Activated CD8-positive, alpha-beta memory T cell treated with anti-CD3 and anti-CD28 coated beads, Interleukin-2, amount 50 U/mL, for 1 hour (primary cell): Measurements from ENCODE around the gene YLPM1.
A peak's percentile ranks its signal among the peaks of the same experiment; 100 is the strongest.

Source experiments
- DNase-seq: peaks from one replicate; pipeline ENCODE4 v3.0.0-alpha.2; 2020; ENCODE audit errors: extremely low read depth

The YLPM1 gene

DNA sequence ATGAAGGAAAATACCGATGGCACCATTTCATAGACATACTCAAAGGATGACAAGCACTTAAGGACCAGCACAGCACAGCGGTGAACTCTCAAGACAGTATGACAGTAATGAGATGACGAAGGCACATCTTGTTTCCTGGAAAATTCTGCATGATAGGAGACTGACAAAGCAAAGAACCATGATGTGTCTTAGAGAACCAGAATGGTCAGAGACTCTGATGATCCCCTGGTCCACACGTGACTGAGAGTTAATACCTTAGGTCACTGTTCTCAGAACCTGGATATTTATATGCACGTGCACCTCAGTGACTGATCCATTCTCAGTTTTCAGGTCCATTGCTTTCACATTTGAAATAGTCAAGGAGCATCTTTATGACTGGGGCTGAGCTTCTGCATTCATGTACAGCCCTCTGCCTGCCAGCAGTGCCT lies 77.5 kb downstream of the YLPM1 start:
- no peak for DNase-seq

DNA sequence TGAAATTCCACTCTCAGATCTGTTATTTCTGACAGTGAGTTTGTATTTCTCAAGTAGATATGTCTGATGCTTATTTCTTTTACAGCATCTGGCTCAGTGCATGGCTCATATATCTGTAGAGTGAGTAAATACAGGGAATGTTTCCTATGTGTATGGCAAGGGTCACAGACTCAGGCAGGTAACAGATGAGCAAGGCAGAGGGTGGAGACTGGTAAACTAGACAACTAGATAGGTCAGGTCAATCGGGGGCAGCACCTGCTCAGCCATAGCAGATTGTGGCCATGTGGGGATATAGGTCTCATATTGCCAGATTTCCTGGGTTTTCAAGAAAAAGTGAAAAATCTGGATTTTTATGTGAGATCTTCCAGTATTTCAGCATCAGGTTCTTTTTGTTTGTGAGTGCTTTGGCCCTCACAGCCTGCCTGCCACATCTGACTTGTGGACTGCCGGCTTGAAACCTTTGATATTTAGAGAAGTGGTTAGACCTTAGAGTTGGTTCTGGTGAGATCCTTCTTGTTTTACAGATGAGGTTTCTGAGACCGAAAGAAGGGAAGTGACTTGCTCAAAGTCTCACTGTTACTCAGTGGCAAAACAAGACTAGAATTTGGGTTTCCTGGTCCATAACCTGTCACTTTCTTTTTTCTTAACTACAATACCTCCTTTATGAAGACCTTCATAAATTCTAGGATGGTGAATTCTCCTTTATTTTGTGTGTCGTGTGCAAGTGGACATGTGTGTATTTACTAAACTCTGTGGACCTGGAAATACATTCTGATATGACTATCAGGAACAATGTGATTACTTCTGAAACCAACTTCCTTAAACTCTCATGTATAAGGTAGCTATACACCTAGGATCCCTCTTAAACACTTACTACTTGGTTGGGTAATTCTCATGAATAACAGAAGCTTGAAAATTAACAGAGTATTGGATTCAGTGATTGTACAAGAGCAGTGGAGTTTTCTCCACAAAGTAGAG lies 78.4 kb downstream of the YLPM1 start:
- DNase-seq = no peak

DNA sequence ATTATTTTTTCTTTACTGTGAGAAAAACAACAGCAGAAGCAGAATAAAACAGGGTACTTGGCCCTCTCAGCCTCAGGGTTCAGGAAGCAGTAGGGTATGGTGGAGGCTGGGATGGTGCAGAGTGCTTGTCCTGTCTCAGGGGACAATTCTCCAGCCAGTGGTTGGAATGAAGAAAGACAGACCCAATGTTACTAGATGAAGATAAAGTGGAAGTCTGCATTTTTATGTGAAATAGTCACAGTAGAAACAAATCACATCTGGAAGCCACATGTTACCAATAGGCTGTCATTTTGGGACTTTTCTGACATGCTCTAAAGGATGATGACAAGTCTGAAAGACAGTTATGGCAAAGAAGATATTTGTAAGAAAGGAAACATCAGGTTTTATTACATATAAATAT lies 80.5 kb downstream of the YLPM1 start:
- DNase-seq = no peak

DNA sequence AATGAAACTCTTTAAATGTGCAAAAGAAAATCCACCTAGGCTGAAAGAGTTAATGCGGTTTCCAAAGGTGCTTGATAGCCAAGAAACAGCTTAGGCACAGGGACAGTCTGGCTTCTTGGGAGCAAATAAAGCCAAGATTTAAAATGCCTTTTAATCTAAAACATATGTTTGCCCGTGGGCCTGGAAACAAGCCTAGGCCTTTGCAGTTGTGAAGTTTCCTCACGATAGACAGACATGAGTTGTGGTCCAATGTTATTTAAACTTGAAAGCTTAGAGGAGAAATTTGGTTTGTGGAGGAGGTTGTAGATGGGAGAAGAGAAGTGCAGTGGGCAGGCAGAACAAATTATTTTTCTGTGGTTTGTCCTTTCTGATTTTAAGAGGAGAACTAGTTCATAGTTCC lies 83.1 kb downstream of the YLPM1 start:
- DNase-seq = no peak

DNA sequence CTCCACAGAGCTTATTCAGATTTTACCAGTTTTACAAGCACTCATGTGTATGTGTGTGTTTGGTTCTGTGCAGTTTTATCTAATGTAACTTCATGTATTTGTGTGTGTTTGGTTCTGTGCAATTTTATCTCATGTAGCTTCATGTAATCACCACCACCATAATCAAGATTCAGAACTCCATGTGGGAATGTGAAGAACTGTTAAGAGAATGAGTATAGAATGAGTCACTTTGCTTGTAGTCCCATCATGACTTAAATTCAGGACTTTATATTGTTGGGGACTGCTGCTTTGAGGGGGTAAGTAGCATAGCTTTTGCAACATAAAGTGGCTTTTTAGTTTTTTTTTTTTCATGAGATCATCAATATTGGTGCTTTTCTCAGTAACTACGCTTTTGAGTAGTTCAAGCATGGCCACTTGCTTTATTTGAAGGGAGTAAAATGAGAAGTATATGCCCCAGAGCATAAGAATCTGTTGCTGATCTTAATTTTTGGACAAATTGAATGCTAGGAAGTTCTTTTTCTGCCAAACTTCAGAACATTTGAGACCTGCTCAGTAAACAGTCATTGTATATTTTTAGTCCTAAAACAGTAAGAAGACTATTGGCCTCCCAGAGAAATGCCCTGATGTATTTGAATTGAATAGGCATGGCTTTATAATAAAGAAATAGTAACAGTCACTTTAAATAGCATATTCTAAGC lies 84.0 kb downstream of the YLPM1 start:
- DNase-seq = no peak

DNA sequence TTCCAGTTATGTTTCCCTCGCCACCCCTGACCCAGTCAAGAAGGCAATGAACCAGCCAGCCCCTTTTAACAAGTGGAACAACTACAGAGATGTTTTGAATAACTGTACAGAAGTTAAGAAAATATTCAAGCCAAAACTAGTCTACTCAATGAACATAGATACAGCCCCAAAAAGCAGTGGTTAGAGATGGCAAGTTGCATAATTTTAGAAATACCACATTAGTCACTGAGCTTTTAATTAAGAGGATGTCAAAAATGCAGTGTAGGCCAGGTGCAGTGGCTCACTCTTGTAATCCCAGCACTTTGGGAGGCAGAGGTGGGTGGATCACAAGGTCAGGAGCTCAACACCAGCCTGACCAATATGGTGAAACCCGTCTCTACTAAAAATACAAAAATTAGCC lies 85.7 kb downstream of the YLPM1 start:
- DNase-seq = no peak

DNA sequence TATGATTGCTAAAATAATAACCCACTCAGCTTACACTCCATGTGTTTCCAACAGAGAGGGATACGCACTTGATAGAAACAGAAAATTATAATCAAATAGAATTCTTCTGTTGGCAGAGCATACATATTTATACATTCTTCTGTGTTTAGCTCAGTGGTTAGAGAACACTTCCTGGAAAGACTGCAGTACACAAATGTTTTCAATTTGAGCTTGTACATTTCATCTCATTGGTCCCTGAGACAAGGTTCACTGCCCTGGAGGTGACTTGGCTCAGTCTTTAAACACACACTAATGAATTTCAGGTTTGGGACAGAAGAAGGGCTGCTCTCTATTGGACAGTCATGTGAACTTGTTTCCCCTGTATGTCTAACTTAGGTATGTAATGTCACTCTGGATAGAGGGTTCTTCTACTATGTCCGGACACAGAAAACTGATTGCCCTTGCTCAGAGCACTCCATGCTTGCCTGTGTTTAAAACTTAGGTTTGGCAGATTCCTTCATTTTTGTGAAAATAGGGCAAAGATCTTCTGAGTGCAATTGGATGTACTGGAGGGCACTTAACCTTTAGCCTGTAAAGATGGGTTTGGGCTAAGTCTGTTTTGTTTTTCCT lies 89.9 kb downstream of the YLPM1 start:
- no peak for DNase-seq

DNA sequence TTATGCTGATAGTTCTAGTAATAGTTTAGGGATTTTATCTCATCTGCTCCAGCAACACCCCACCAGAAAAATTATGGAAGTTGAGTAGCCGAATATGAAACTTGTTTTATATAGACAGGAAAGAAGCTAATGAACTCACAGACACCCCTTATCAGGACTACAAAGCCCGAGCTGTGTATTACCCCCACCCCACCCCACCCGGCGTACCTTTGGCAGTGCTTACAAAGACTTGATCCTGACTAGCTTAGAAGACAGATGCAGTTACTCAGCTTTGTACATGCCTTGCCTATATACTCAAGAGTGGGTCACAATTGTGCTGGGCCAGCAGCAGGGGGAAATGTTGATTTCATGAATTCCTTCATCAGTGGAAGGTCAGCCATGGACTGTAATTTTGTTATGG lies 90.5 kb downstream of the YLPM1 start:
- no peak for DNase-seq

DNA sequence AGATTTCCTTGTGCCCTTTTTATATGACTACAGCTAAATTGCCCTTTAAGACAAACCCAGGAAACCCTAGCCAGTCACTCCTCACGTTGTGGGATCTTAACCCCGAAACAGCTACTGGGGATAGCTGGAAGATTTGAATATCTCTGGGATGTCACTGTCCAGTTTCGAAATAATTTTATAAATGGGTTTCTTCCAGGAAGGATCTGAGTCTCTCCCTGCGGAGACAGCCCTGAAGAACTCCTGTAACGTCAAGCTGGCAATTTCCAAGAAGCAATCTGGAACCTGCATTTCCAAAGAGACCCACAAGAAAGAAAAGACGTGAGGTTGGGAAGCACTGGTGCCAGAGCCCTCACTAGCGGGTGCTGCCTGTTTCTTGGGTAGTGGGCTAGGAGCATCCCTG lies 91.9 kb downstream of the YLPM1 start:
- no peak for DNase-seq

DNA sequence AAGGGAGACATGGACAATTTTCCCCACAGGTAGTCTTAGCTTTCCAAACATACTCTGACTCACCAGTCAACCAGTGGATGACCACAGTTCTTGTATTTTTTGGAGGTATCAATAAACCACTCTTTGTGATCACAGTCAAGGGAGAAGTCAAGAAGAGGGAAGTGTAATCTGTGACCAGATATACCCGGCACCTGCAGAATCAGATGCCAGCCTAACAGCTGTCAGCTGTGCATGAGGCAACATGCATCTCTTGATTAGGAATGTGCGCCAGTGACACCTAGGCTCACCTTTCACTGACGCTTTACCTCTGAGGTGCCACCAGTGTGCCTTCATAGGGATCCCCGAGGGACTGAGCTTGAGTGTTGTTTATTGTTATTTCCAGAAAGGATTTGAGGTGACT lies 92.8 kb downstream of the YLPM1 start:
- DNase-seq = no peak

DNA sequence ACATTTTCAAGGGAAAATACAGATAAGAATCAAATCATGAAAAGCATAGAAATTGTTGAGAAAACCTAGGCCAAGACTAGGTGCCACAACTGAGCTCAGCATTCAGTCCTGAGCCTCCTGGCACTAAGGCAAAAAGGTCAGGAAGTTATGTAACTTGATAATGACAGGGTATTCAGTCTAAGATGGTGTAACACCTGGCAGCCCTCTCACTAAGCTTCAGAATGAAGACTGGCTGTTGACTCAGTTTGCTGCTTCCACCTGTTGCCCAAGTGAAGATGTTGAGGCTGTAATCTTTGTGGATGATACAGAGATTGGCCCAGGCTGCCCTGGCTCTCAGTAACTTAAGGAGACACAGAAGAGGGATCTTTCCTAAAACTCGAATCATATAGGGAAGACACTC lies 93.2 kb downstream of the YLPM1 start:
- DNase-seq = no peak

DNA sequence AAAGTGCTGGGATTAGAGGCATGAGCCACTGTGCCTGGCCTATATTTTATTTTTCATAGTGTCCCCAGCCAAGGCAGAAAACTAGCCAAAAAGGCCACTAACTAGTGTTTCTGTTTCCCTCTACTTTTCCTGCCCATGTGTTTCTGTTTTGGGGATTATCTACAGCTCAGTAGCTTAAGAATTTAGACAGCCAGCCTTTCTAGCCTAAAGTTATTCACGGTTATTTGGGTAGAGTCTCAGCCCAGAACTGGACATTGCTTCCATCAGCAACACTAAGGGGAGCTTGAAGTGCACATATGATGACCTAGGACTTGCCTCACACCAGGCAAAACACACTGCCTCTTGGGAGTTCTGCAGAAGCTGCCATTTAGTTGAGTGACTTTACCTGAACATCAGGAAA lies 94.9 kb downstream of the YLPM1 start:
- DNase-seq = no peak

DNA sequence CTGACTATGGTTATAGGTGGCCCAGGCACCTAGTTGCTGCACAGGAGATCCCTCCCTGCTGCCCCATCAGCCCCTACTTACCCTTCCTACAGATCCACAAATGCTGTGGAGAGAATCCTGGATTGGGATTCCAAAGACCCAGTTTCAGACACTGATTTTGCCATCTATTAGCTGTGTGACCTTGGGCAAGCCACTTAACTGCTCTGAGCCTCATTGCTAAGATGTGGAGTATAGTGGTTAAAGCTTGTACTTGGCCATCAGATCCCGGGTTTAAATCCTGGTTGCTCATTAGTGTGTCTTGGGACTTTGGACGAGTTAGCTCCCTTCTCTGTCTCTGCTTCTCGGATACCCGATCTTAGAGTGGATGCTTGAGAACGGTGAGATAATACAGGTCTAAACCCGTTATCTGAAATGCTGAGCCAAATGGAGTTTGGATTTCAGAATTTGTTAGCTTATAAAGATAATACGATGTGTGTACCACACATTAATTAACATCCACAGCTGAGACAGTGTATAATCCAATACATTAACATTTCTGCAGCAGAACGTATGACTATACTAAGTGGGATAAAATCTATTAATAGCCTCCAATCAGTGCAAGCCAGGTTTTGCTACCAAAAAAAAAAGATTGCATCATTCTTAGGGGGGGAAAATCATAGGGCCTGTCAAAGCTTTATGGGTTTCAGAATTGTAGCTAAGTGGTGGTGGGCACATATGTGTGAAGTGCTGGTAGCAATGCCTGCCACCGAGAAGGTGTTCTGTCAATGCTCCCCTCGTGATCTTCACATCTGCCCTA lies 96.8 kb downstream of the YLPM1 start:
- DNase-seq = no peak

DNA sequence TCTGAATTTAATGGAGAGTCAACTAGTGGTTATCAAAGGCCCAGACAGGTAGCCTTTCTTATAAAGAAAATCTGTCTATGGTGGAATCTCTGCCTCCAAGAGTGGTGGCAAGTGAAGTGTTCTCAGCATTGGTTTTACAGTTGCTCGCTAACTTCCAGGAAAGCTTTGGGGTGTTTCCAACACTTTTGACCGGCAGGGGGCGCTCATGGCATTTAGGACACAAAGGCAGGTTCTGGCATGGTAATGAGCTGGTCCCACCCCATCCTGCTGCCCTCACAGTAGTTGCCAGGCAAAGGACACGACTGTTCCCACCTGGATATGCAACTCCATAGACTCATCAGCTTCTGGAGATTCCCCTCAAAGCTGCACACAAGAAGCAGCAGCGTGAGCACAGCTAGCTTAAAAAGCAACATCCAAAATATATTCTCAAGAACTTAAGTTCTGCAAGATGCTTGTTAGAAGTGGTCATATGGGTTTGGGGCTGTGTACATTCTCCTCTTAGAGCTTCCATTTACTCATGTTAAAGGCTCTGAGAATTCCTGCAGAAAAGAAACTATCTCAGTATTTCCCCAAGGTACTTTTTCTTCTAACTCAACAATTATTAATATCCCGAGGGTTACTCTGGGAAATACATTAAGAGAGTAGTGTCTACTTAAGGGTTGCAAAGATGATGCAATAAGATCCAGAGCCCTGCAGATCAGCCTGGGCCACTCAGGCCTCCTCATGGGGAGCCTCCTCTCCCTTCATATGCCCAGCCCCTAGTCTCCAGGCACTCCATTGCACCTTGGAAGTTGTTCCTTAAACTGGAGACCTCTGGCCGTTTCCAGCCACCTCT lies 98.0 kb downstream of the YLPM1 start:
- DNase-seq = peak; percentile 87

DNA sequence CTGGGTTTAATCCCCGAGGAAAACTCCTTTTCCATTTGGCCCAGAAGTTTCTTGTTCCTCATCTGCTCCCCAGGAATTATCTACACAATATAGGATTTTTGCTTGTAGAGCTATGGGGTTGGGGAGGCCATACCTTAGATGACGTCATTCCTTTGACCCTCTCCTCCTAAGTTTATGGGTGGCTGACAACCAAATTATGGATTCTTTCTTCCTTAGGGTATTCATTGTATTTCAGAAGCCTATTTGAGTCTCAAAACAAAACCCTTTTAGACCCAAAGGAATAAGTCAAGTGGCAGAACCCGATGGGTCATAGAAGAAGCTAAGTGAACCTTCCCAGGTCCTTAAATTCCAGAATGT lies 98.6 kb downstream of the YLPM1 start:
- no peak for DNase-seq

DNA sequence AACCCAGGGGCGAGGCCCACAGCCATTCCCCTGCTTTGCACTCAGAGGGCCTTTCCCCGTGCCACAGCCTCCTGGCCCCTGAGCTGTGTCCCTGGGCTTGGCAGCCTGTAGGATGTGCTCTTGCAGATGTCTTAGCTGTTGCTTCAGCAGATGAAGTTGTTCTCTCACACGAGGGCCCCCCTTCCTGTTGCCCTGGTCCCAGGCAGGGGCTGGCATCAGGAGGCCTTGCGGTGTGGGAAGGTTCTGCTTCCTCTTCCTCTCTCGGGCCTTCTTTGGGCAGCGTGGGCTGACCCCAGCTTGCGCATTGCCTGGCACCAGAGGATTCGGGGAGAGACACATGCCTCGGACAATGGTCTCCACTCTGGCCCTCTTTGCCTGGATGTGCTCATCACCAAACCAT lies 100.2 kb downstream of the YLPM1 start:
- DNase-seq = no peak

DNA sequence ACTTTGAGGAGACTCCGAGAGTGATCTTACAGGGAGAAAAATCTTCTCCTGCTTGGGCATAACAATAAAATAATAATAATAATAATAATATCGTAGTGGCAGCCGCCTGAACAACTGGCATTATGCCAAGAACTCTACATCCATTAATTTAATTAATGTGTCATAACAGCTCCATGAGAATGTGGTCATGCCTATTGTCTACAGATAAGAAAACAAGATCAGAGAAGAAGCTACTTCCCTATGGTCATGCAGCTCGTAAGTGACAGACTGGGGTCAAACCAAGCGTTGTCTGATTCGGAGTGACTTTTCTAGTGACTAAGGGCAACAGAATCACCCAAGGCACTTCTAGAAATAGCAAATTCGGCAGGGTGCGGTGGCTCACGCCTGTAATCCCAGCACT lies 101.1 kb downstream of the YLPM1 start:
- no peak for DNase-seq

DNA sequence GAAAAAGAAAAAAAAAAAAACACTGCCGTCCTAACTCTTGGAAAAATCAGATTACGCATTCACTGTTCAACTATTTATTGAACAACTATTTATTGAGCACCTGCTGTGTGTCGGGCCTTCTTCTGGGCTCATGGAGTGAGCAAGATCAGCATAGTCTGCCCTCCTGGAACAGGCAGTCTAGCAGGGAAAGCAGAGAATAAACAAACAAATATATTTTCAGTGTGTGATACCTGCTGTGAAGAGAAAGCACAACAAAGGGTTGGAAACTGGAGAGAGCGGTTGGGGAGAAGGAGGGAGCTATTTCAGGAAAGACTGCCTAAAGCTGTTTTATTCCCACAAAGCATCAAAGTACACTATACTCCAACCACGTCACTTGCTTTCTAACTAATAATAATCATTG lies 102.0 kb downstream of the YLPM1 start:
- DNase-seq = no peak

DNA sequence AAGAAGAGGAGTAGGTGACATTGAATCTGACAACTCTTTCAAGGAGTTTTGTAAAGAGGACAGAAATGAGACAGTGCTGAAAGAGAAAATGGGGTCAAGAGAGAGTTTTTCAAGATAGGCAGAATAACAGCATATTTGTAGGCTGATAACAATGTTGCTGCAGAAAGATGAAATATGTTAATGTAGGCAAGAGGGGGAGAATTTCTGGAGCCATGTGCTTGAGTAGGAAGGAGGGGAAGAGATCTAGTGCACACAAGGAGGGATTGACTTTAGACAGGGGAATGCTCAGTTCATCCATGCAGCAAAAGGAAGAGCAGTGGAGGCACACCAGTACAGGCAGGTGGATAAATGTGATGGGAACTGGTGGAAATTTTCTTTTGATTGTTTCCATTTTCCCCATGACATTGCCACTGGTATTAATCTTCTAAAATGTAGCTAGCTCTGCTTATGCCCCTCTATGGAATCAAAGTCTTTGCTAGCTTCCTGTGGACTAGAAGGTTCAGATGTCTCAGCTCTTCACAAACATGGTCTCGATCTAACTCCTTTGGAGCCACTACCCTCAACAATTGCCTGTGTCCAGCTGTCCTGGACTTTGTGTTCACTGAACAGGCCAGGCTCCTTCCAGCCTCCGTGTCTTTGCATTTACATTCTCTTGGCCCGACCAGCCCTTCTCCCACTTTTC lies 103.7 kb downstream of the YLPM1 start:
- DNase-seq = no peak

DNA sequence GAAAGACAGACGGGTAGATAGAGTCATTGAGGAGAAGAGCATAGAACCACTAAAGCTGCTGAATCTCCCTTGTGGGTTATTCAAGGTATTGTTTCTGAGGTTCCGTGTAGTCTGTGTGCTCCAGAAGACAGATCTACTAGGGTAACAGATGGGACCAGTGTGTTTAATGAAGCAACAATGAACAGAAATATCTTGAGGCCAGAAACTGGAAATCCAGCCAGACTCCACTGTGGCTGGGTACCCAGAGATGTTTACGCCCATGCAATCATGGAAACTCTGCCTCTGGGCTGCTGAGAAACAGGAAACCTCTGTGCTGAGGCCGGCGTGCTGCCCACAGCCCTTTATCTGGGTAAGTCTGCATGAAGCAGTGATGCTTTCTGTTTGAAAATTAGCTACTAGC lies 104.6 kb downstream of the YLPM1 start:
- DNase-seq = no peak

DNA sequence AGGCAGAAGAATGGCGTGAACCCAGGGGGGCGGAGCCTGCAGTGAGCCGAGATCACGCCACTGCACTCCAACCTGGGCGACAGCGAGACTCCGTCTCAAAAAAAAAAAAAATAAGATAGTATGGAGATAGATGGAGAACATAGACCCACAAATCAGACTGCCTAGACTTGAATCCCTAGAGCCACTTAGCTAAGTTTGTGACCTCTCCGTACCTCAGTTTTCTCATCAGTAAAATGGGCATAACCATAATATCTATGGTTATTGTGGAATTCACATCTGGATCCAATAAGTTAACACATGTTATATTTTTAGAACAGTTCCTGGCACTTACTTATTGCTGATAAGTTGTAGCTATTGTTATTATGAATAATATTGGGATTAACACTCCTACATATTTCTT lies 105.6 kb downstream of the YLPM1 start:
- DNase-seq = no peak
